ENCODE data around the gene ERO1A. TPM values are rescaled to one million over a fixed set of nuclear protein-coding genes. Genes with fewer than 3 reads are reported as not detected.

The ERO1A gene
- polyA plus RNA-seq, 1 donor (not counting 4 experiments of a cell fraction or from before 2014, with no cell fraction given), result 131 TPM

DNA sequence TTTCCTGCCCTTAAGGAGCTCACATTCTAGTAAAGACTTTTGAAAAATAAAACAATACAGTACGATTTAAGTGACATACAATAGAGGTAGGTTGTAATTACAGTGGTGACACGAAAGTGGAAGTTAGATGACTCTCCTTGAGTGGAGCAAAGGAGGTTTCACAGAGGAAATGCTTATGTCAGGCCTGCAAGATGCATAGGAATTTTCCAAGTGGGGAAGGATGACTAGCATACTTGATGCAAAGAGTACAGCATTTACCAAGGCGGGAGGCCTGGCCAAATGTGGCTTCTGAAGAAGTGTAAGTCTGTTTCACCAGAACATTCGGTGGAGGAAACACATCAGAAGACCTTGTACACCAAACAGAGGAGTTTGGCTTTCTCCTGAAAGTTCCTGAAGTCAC is 55.2 kb downstream of the ERO1A start:
- Histone ChIP-seq H3K4me3 (ENCODE audit: control insufficient read depth in 2 of 3, extremely low read depth in 1 of 3, insufficient read depth in 2 of 3, low read depth in 1 of 3, low read length in 3 of 3) (no peak overlapping the region), H3K4me1 (ENCODE audit: control insufficient read depth, extremely low read depth, insufficient read depth, low read length) (no peaks in the 10 kb centered on the region), H3K27me3 (ENCODE audit: control insufficient read depth, extremely low read depth, insufficient read depth, low read length) (no peaks in the 10 kb centered on the region), H3K79me2 (ENCODE audit: control insufficient read depth, insufficient read depth, low read length) (no peaks in the 10 kb centered on the region), H3K36me3 (ENCODE audit: control insufficient read depth in 2 of 2, extremely low read depth in 1 of 2, insufficient read depth in 2 of 2, low read length in 2 of 2) (peaks cover 6 to 11% of the 10 kb centered on the region in 2 experiments), H3K4me2 (ENCODE audit: control insufficient read depth, extremely low read depth, insufficient read depth, low read depth, low read length) (no peak overlapping the region), H3K9me3 (ENCODE audit: control insufficient read depth, low read depth, low read length) (no peaks in the 10 kb centered on the region), H4K20me1 (ENCODE audit: control insufficient read depth, extremely low read depth, insufficient read depth, low read length) (no peaks in the 10 kb centered on the region), H3K9ac (ENCODE audit: control insufficient read depth, extremely low read depth, insufficient read depth, low read length) (no peak overlapping the region), H3K27ac (ENCODE audit: control insufficient read depth, insufficient read depth, low read length) (no peak overlapping the region), H3K9me1 (ENCODE audit: control insufficient read depth, extremely low read depth, insufficient read depth, low read length) (no peaks in the 10 kb centered on the region), H2AFZ (ENCODE audit: control insufficient read depth, low read length) (no peak overlapping the region)
- FAIRE-seq (no peak), DNase-seq (ENCODE audit: low read depth, low spot score) (no peak)
- TF ChIP-seq EZH2 (IDR thresholded peaks at IDR 0.05; ENCODE audit: low read length), result no peak
- TF ChIP-seq, protein P1, sequence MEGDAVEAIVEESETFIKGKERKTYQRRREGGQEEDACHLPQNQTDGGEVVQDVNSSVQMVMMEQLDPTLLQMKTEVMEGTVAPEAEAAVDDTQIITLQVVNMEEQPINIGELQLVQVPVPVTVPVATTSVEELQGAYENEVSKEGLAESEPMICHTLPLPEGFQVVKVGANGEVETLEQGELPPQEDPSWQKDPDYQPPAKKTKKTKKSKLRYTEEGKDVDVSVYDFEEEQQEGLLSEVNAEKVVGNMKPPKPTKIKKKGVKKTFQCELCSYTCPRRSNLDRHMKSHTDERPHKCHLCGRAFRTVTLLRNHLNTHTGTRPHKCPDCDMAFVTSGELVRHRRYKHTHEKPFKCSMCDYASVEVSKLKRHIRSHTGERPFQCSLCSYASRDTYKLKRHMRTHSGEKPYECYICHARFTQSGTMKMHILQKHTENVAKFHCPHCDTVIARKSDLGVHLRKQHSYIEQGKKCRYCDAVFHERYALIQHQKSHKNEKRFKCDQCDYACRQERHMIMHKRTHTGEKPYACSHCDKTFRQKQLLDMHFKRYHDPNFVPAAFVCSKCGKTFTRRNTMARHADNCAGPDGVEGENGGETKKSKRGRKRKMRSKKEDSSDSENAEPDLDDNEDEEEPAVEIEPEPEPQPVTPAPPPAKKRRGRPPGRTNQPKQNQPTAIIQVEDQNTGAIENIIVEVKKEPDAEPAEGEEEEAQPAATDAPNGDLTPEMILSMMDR (optimal IDR thresholded peaks at IDR 0.05 in 1 of 3, IDR thresholded peaks at IDR 0.05 in 1 of 3, conservative IDR thresholded peaks at IDR 0.05 in 1 of 3; ENCODE audit: extremely low read depth in 1 of 3, insufficient read depth in 2 of 3, low read length in 3 of 3), result no peak
- dilution Hi-C loops (cut with MboI; ENCODE audit: extremely low pct_ligation_motif_present, low sequenced_read_pairs), result no loop called here

DNA sequence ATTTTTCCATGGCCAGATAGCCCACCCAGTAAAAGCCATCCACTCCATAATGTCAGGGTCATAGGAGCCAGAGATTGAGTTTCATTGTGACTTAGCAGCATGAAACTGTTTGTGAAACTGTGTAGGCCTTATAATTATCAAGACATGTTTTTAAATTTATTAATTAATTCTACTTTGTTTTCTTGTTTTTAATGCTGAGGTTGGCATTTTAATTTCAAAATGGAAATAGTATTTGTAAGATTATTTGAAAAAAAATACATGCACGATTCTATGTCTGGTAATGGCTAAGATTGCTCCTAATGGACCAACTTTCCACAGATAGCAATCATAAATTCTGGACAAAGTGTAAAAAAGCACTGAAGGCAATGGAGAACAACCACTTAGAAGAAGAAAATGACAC is 75.7 kb downstream of the ERO1A start:
- TF ChIP-seq, protein P1 (optimal IDR thresholded peaks at IDR 0.05 in 1 of 3, IDR thresholded peaks at IDR 0.05 in 1 of 3, conservative IDR thresholded peaks at IDR 0.05 in 1 of 3; ENCODE audit: extremely low read depth in 1 of 3, insufficient read depth in 2 of 3, low read length in 3 of 3), result no peak
- no peak for TF ChIP-seq EZH2 (IDR thresholded peaks at IDR 0.05; ENCODE audit: low read length)
- H2AFZ ChIP-seq (ENCODE audit: control insufficient read depth, low read length), result no peak overlapping the region
- no peaks in the 10 kb centered on the region for H3K27me3 ChIP-seq (ENCODE audit: control insufficient read depth, extremely low read depth, insufficient read depth, low read length)
- H3K4me2 ChIP-seq (ENCODE audit: control insufficient read depth, extremely low read depth, insufficient read depth, low read depth, low read length), result no peak overlapping the region
- no peak overlapping the region for H3K9ac ChIP-seq (ENCODE audit: control insufficient read depth, extremely low read depth, insufficient read depth, low read length)
- H3K4me1 ChIP-seq (ENCODE audit: control insufficient read depth, extremely low read depth, insufficient read depth, low read length), result no peaks in the 10 kb centered on the region
- no peaks in the 10 kb centered on the region for H3K9me1 ChIP-seq (ENCODE audit: control insufficient read depth, extremely low read depth, insufficient read depth, low read length)
- no peaks in the 10 kb centered on the region for H3K9me3 ChIP-seq (ENCODE audit: control insufficient read depth, low read depth, low read length)
- dilution Hi-C loops (cut with MboI; ENCODE audit: extremely low pct_ligation_motif_present, low sequenced_read_pairs), result no loop called here
- no peak for FAIRE-seq
- no peaks in the 10 kb centered on the region for H4K20me1 ChIP-seq (ENCODE audit: control insufficient read depth, extremely low read depth, insufficient read depth, low read length)
- H3K36me3 ChIP-seq (ENCODE audit: control insufficient read depth in 2 of 2, extremely low read depth in 1 of 2, insufficient read depth in 2 of 2, low read length in 2 of 2), result no peaks in the 10 kb centered on the region
- no peak overlapping the region for H3K4me3 ChIP-seq (ENCODE audit: control insufficient read depth in 2 of 3, extremely low read depth in 1 of 3, insufficient read depth in 2 of 3, low read depth in 1 of 3, low read length in 3 of 3)
- no peak for DNase-seq (ENCODE audit: low read depth, low spot score)
- no peaks in the 10 kb centered on the region for H3K79me2 ChIP-seq (ENCODE audit: control insufficient read depth, insufficient read depth, low read length)
- H3K27ac ChIP-seq (ENCODE audit: control insufficient read depth, insufficient read depth, low read length), result no peak overlapping the region
